ENCODE measurements around the gene TRERF1. TPM values are rescaled to one million over a fixed set of nuclear protein-coding genes. Genes with fewer than 3 reads are reported as not detected.

The TRERF1 gene
- total and polyA plus RNA-seq, 2 of the 8 experiments (the other 6 are each of a cell fraction or from before 2014, with no cell fraction given), result 10.8 to 21.5 TPM

- no peak for DNase-seq (ENCODE audit: low read depth in 1 of 2, low spot score in 2 of 2)
- no peak overlapping the region for H4K5ac ChIP-seq (ENCODE audit: insufficient read length, low read depth, low read length)
- no peak overlapping the region for H2AK5ac ChIP-seq (ENCODE audit: low read depth, low read length)
- H2BK12ac ChIP-seq (ENCODE audit: low read depth, low read length), result no peak overlapping the region
- no peaks in the 10 kb centered on the region for H3K9me3 ChIP-seq (ENCODE audit: insufficient read depth in 2 of 2, low read depth in 1 of 2, low read length in 1 of 2)
- no peak overlapping the region for H2BK5ac ChIP-seq (ENCODE audit: low read depth, low read length)
- no peak overlapping the region for H3K4me2 ChIP-seq (ENCODE audit: insufficient read depth in 1 of 2, low read depth in 2 of 2, low read length in 2 of 2)
- H2AFZ ChIP-seq (ENCODE audit: low read length), result no peak overlapping the region
- no peak overlapping the region for H3K14ac ChIP-seq (ENCODE audit: insufficient read length)
- H2BK120ac ChIP-seq (replicated peaks; ENCODE audit: low read depth, low read length), result no peak overlapping the region
- no peak overlapping the region for H3K56ac ChIP-seq (replicated peaks; ENCODE audit: insufficient read length, low read depth, low read length)
- H3K27ac ChIP-seq (ENCODE audit: low read depth, low read length), result no peak overlapping the region
- H4K8ac ChIP-seq (ENCODE audit: extremely low read depth, insufficient read depth, low read length), result no peak overlapping the region
- ChIA-PET POLR2A (ENCODE audit: partially characterized antibody) (no interaction called here), CTCF (ENCODE audit: partially characterized antibody) (interaction anchor here (1.7 to 3.4 kb wide), 4 partner anchors 10 to 99 kb away, joined by 4 to 25 read pairs (median 8); no protein-coding TSS in a partner anchor)
- H3K4me3 ChIP-seq (ENCODE audit: extremely low read depth in 1 of 4, insufficient read depth in 2 of 4, low read depth in 3 of 4, low read length in 4 of 4), result no peak overlapping the region
- H3K23me2 ChIP-seq (ENCODE audit: low read depth, low read length), result no peaks in the 10 kb centered on the region
- TF ChIP-seq TAF1 (IDR thresholded peaks at IDR 0.05; ENCODE audit: low read depth, low read length), result no peak
- no peak for TF ChIP-seq MAFK (IDR thresholded peaks at IDR 0.05; ENCODE audit: low read depth, low read length)
- TF ChIP-seq RNF2 (IDR thresholded peaks at IDR 0.05; ENCODE audit: borderline replicate concordance, low read depth, low read length, missing control alignments, poor library complexity, severe bottlenecking), result no peak
- no peak for TF ChIP-seq KDM4A (IDR thresholded peaks at IDR 0.05; ENCODE audit: low read depth, low read length, severe bottlenecking)
- TF ChIP-seq TAF7 (optimal IDR thresholded peaks at IDR 0.05; ENCODE audit: borderline replicate concordance, low read depth, low read length), result no peak
- no peak for TF ChIP-seq GTF2F1 (IDR thresholded peaks at IDR 0.05; ENCODE audit: borderline replicate concordance, low read depth, low read length)
- TF ChIP-seq TBP (IDR thresholded peaks at IDR 0.05; ENCODE audit: low read depth, low read length), result no peak
- TF ChIP-seq SIN3A (conservative IDR thresholded peaks at IDR 0.05 in 1 of 2, IDR thresholded peaks at IDR 0.05 in 1 of 2; ENCODE audit: low read depth in 1 of 2, low read length in 2 of 2), result no peak
- no peak for TF ChIP-seq POLR2A (IDR thresholded peaks at IDR 0.05; ENCODE audit: control extremely low read depth in 1 of 2, low read depth in 2 of 2, low read length in 2 of 2)
- TF ChIP-seq HDAC2 (IDR thresholded peaks at IDR 0.05; ENCODE audit: borderline replicate concordance in 1 of 2, low read depth in 2 of 2, low read length in 2 of 2), result no peak
- TF ChIP-seq BRCA1 (IDR thresholded peaks at IDR 0.05; ENCODE audit: low read depth, low read length), result no peak
- no peak overlapping the region for H3K23ac ChIP-seq (ENCODE audit: insufficient read length)
- FAIRE-seq, result no peak
- H3K18ac ChIP-seq (ENCODE audit: extremely low read depth, low read length), result no peak overlapping the region
- H4K91ac ChIP-seq (replicated peaks; ENCODE audit: insufficient read length, low read length), result no peak overlapping the region
- H3K27me3 ChIP-seq (replicated peaks in 1 of 4; ENCODE audit: control insufficient read depth in 3 of 4, extremely low read depth in 1 of 4, insufficient read depth in 3 of 4, low read length in 3 of 4), result no peaks in the 10 kb centered on the region
- H3K79me1 ChIP-seq (ENCODE audit: low read depth, low read length), result peaks cover 6% of the 10 kb centered on the region
- no peak overlapping the region for H2BK15ac ChIP-seq (ENCODE audit: low read length)
- H3K4me1 ChIP-seq (replicated peaks in 1 of 4; ENCODE audit: control insufficient read depth in 3 of 4, insufficient read depth in 4 of 4, low read length in 3 of 4), result peaks cover 0 to 14% (median 6%) of the 10 kb centered on the region in 4 experiments; a peak in 6 of 7 replicates
- H2BK20ac ChIP-seq (ENCODE audit: low read length), result no peak overlapping the region
- 89% methylated on average over 5 of the region's 5 CpGs; no CpG with 5 or more reads in 1 of the 2 experiments for WGBS, 2 experiments (ENCODE audit: extremely low coverage in 1 of 2, insufficient coverage in 1 of 2, insufficient read length in 1 of 2, insufficient replicate concordance in 2 of 2, low coverage in 1 of 2, low lambda C conversion rate in 2 of 2, missing lambda C conversion rate in 1 of 2)
- H3K36me3 ChIP-seq (ENCODE audit: control insufficient read depth in 2 of 4, insufficient read depth in 4 of 4, low read length in 3 of 4), result no peaks in the 10 kb centered on the region; a peak in 1 of 8 replicates
- H3K4ac ChIP-seq (replicated peaks; ENCODE audit: insufficient read length, low read depth, low read length), result no peak overlapping the region
- H3K9ac ChIP-seq (replicated peaks in 1 of 4; ENCODE audit: extremely low read depth in 1 of 4, low read depth in 3 of 4, low read length in 3 of 4), result no peak overlapping the region
- H4K20me1 ChIP-seq (replicated peaks in 1 of 2; ENCODE audit: control insufficient read depth in 1 of 2, insufficient read depth in 2 of 2, low read length in 2 of 2), result peaks cover 2 to 3% of the 10 kb centered on the region in 2 experiments
- peaks cover 0 to 58% of the 10 kb centered on the region in 2 experiments; a peak in 3 of 4 replicates for H3K79me2 ChIP-seq (ENCODE audit: control insufficient read depth in 1 of 2, insufficient read depth in 2 of 2, low read length in 2 of 2)
Measured at GRCh38 chr6:42320762-42321161, 131.0 kb downstream of the TRERF1 start.

Data from H1 (cell line).